Measurements from ENCODE around the gene ABITRAM.

DNA sequence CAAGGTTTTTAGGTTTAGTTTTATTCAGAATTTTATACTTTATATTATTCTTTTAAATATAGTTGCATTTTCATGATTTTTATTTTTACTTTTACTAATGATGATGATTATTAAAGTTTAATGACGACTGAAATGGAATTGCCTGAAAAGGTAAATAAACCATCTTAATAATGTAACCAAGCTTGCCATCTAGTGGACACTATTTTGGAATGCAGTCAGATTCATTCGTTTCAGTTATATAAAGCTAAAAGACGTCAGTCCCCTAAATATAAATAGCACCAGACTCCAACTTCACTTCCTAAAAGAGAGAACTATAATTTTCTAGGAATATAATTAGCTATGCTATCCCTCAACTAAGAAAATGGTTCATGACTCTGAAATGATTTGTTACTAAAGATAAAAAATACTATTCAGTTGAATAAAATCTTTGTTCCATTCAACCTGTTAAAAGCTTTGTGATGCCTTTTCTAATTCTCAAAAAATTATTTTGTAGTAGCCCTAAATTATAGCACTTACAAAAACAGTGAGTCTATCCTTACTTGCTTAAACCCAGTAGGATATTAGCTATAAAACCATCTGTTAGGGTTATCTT, 19.9 kb downstream of the ABITRAM start:
- TF ChIP-seq GATA2 (IDR thresholded peaks at IDR 0.05; ENCODE audit: low read depth, low read length) (no peak), GATA3 (IDR thresholded peaks at IDR 0.05; ENCODE audit: low read depth, low read length) (no peak)
